Measurements from ENCODE around the gene NACA. TPM values are rescaled to one million over a fixed set of nuclear protein-coding genes. Genes with fewer than 3 reads are reported as not detected.
A peak's percentile ranks its signal among the peaks of the same experiment; 100 is the strongest.

Gene NACA
- total RNA-seq (100 to 1,000 TPM; 575 to 674 TPM), polyA plus RNA-seq (1,000 to 10,000 TPM; 1,517 to 2,977 TPM)
- long read RNA-seq, donor 1, transcript NACA-201 (8 exons, 2,690 nt), result major isoform, 288 of 379 reads
- long read RNA-seq, donor 1, transcript NACA-202 (8 exons, 1,059 nt), result minor isoform, 29 of 379 reads
- long read RNA-seq, donor 1, transcript NACA-204 (8 exons, 802 nt), result minor isoform, 8 of 379 reads
- long read RNA-seq, donor 1, partial matches to known transcripts, result 43 of 379 reads
- long read RNA-seq, donor 1, other reads (novel, unspliced or antisense), result 11 of 379 reads
- long read RNA-seq, donor 2, transcript NACA-202 (8 exons, 1,059 nt), result minor isoform, 14 of 144 reads
- long read RNA-seq, donor 2, transcript NACA-201 (8 exons, 2,690 nt), result major isoform, 104 of 144 reads
- long read RNA-seq, donor 2, partial matches to known transcripts, result 18 of 144 reads
- long read RNA-seq, donor 2, other reads (novel, unspliced or antisense), result 3 of 144 reads

DNA sequence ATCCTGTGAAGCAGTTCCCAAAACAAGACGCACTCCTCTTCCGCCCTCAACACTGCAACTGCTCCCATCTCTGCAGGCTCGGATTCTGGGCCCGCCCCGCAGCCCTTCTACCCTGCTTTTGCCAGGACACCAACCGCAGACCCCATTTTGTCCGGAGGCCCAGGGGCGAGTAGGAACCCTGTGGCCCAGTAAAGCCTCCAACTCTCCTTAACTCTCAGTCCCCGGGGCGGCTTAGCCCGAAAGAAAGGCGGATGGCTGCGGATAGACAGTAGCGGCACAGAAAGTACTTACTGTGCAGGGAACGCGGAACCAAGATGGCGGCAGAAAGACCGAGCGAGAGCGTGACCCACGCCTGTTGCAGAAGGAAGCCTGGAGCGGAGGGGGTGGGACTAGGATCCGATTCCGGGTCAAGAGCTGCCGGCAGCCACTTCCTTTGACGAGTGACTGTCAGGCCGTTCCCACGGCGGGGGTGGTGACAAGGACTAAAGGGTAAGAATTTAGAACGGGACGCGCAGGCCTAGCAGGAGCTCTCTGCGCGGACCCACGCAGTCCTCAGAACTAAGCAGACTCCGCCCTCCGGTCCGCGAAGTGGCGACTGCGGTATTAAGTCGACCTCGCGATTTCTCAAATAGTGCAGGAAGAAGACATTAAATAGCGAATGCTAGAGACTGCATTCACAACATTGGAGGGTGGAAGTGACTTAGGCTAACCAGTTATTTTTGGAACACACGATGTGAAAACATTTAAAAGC is at the start of gene NACA:
Gene NACA, minus strand, starts transcription at position 328 of the 751 bp plus-strand sequence. CDS start 778 bp downstream, outside the sequence.
- Histone ChIP-seq H3K27me3 (ENCODE audit: control insufficient read depth in 1 of 2, insufficient read depth in 2 of 2, low read length in 1 of 2) (no peaks in the 10 kb centered on the region), H3K4me3 (ENCODE audit: low read length in 2 of 2) (peak within 1 kb of the TSS; percentile 80 to 82), H3K36me3 (ENCODE audit: control insufficient read depth in 1 of 2, insufficient read depth in 2 of 2, low read length in 1 of 2) (no peaks in the 10 kb centered on the region), H3K9me3 (ENCODE audit: control insufficient read depth, low read length) (no peaks in the 10 kb centered on the region), H3K4me1 (ENCODE audit: control insufficient read depth in 1 of 2, insufficient read depth in 2 of 2, low read length in 2 of 2) (peaks cover 0 to 6% of the 10 kb centered on the region in 2 donors), H3K27ac (ENCODE audit: low read depth in 1 of 2, low read length in 2 of 2) (peak within 1 kb of the TSS; percentile 69 to 88)
- peak; percentile 97 for ATAC-seq (ENCODE audit: low FRiP score)
- peak; percentile 99 to 100 for DNase-seq
- 0% methylated on average over 46 of the region's 46 CpGs for WGBS, 2 donors
- intact Hi-C loops (cut with DNase I), result loop anchor here (1.0 to 10.0 kb wide), 4 partner anchors 36 to 80 kb away; partner anchors contain the start of genes ATP5F1B (in 2 of the 2) and PTGES3 (in 2 of the 2)

GRCh38 chr12:56773113-56773512 is 48.0 kb upstream of the NACA start:
- intact Hi-C loops (cut with DNase I), result loop anchor here in 1 of 2 donors (5.0 kb wide), 1 partner anchor 204 kb away; no protein-coding TSS in a partner anchor
- WGBS, 2 donors, result 94 to 97% methylated on average over 2 of the region's 2 CpGs
- Histone ChIP-seq H3K27ac (ENCODE audit: low read depth in 1 of 2, low read length in 2 of 2) (no peak overlapping the region), H3K9me3 (ENCODE audit: control insufficient read depth, low read length) (no peaks in the 10 kb centered on the region), H3K4me3 (ENCODE audit: low read length in 2 of 2) (no peak overlapping the region), H3K27me3 (ENCODE audit: control insufficient read depth in 1 of 2, insufficient read depth in 2 of 2, low read length in 1 of 2) (no peaks in the 10 kb centered on the region), H3K36me3 (ENCODE audit: control insufficient read depth in 1 of 2, insufficient read depth in 2 of 2, low read length in 1 of 2) (no peaks in the 10 kb centered on the region), H3K4me1 (ENCODE audit: control insufficient read depth in 1 of 2, insufficient read depth in 2 of 2, low read length in 2 of 2) (no peaks in the 10 kb centered on the region)
- DNase-seq (no peak), ATAC-seq (ENCODE audit: low FRiP score) (no peak)

- WGBS, 2 donors, result 84 to 91% methylated on average over 5 of the region's 5 CpGs
- Histone ChIP-seq H3K4me1 (ENCODE audit: control insufficient read depth in 1 of 2, insufficient read depth in 2 of 2, low read length in 2 of 2) (no peaks in the 10 kb centered on the region), H3K27ac (ENCODE audit: low read depth in 1 of 2, low read length in 2 of 2) (no peak overlapping the region), H3K4me3 (ENCODE audit: low read length in 2 of 2) (no peak overlapping the region), H3K27me3 (ENCODE audit: control insufficient read depth in 1 of 2, insufficient read depth in 2 of 2, low read length in 1 of 2) (no peaks in the 10 kb centered on the region), H3K36me3 (ENCODE audit: control insufficient read depth in 1 of 2, insufficient read depth in 2 of 2, low read length in 1 of 2) (no peaks in the 10 kb centered on the region), H3K9me3 (ENCODE audit: control insufficient read depth, low read length) (no peaks in the 10 kb centered on the region)
- intact Hi-C loops (cut with DNase I), result loop anchor here in 1 of 2 donors (5.0 kb wide), 1 partner anchor 205 kb away; no protein-coding TSS in a partner anchor
- ATAC-seq (ENCODE audit: low FRiP score) (no peak), DNase-seq (no peak)
These were observed 47.5 kb upstream of the NACA start for GRCh38 chr12:56772625-56773024.

DNA sequence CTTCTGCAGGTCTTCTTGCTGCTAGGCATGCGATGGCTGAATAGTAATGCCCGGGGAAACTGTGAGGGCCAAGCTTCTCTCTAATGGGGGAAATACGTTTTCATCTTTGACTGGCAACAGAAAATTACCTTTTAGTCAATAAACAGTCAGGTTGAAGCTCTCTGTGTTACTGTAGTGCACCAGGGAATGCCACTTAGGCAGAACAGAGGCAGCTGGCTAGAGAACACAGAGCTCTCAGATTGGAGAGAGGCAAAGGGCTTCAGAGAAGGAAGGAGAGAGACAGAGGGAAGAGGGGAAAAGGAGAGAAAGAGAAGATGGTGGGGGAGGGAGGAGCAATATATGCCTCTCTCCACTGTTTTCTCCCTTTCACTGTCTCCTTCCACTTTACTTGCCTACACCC is 44.8 kb upstream of the NACA start:
- Histone ChIP-seq H3K36me3 (ENCODE audit: control insufficient read depth in 1 of 2, insufficient read depth in 2 of 2, low read length in 1 of 2) (no peaks in the 10 kb centered on the region), H3K4me1 (ENCODE audit: control insufficient read depth in 1 of 2, insufficient read depth in 2 of 2, low read length in 2 of 2) (no peaks in the 10 kb centered on the region), H3K4me3 (ENCODE audit: low read length in 2 of 2) (no peak overlapping the region), H3K9me3 (ENCODE audit: control insufficient read depth, low read length) (no peaks in the 10 kb centered on the region), H3K27ac (ENCODE audit: low read depth in 1 of 2, low read length in 2 of 2) (no peak overlapping the region), H3K27me3 (ENCODE audit: control insufficient read depth in 1 of 2, insufficient read depth in 2 of 2, low read length in 1 of 2) (no peaks in the 10 kb centered on the region)
- intact Hi-C loops (cut with DNase I), result loop anchor here in 1 of 2 donors (5.0 kb wide), 1 partner anchor 207 kb away; no protein-coding TSS in a partner anchor
- DNase-seq (no peak), ATAC-seq (ENCODE audit: low FRiP score) (no peak)
- 88 to 89% methylated on average over 3 of the region's 3 CpGs for WGBS, 2 donors

DNA sequence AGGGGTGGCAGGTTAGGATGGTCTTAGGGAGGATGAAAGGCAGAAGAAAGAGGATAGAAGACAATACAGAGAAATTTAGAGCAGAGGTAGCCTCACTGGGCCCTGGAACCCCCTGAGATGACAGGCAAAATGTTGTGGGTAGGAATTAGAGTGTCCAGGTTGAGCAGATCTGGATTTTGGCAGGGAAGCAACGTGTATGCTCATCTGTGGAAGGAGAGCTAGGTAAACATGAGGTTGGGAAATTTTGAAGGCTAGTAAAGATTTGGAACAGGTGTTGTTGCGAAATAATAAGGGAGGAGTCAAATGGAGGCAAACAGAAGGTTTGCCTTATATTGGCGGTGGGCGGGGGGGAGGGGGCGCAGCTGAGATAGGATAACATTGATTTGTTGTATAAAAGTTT is 43.3 kb upstream of the NACA start:
- no peak overlapping the region for H3K4me3 ChIP-seq (ENCODE audit: low read length in 2 of 2)
- no peaks in the 10 kb centered on the region for H3K4me1 ChIP-seq (ENCODE audit: control insufficient read depth in 1 of 2, insufficient read depth in 2 of 2, low read length in 2 of 2)
- DNase-seq, result no peak
- no peaks in the 10 kb centered on the region for H3K36me3 ChIP-seq (ENCODE audit: control insufficient read depth in 1 of 2, insufficient read depth in 2 of 2, low read length in 1 of 2)
- intact Hi-C loops (cut with DNase I), result no loop called here
- ATAC-seq (ENCODE audit: low FRiP score), result no peak
- 91 to 92% methylated on average over 5 of the region's 5 CpGs for WGBS, 2 donors
- no peaks in the 10 kb centered on the region for H3K27me3 ChIP-seq (ENCODE audit: control insufficient read depth in 1 of 2, insufficient read depth in 2 of 2, low read length in 1 of 2)
- no peak overlapping the region for H3K27ac ChIP-seq (ENCODE audit: low read depth in 1 of 2, low read length in 2 of 2)
- H3K9me3 ChIP-seq (ENCODE audit: control insufficient read depth, low read length), result no peaks in the 10 kb centered on the region

- Histone ChIP-seq H3K27me3 (ENCODE audit: control insufficient read depth in 1 of 2, insufficient read depth in 2 of 2, low read length in 1 of 2) (no peaks in the 10 kb centered on the region), H3K4me1 (ENCODE audit: control insufficient read depth in 1 of 2, insufficient read depth in 2 of 2, low read length in 2 of 2) (no peaks in the 10 kb centered on the region), H3K9me3 (ENCODE audit: control insufficient read depth, low read length) (no peaks in the 10 kb centered on the region), H3K36me3 (ENCODE audit: control insufficient read depth in 1 of 2, insufficient read depth in 2 of 2, low read length in 1 of 2) (no peaks in the 10 kb centered on the region), H3K27ac (ENCODE audit: low read depth in 1 of 2, low read length in 2 of 2) (no peak overlapping the region), H3K4me3 (ENCODE audit: low read length in 2 of 2) (no peak overlapping the region)
- WGBS, 2 donors, result 83 to 88% methylated on average over 6 of the region's 6 CpGs
- ATAC-seq (ENCODE audit: low FRiP score) (no peak), DNase-seq (no peak)
- intact Hi-C loops (cut with DNase I), result no loop called here
These were observed 41.4 kb upstream of the NACA start for GRCh38 chr12:56766535-56766934.

DNA sequence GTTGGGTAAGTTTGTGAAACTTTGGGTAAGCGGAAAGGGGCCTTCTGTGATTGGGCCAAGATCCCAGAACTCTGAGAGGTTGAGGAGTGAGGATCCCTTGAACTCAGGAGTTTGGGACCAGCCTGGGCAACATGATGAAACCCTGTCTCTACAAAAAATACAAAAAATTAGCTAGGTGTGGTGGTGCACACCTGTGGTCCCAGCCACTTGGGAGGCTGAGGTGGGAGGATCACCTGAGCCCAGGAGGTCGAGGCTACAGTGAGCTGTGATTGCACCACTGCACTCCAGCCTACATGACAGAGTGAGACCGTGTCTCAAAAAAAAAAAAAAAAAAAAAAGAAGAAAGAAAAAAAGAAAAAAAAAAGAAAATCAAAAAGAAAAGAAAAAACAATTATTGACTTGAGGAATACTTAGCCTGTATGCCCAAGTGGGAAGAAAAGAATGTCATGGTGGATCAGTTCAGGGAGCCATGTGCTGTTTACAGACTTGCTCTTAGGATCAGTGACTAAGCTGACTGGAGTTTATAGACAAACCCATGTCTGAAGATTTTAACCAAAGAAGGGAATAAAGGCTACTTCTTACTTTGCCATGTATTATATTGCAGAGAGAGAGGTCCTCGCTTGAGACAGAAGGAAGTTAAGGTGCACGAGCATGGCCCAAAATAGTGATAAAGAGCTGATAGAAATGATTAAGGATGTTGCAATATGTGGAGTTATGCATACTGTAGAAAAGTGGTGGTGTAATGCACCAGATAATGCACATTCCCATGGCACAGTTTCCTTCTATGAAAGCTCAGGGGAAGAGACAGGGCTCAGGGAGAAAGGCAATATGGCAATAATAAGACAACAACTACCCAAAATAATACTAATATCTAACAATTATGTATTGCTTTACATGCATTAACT is 38.9 kb upstream of the NACA start:
- no peak for DNase-seq
- Histone ChIP-seq H3K27ac (ENCODE audit: low read depth in 1 of 2, low read length in 2 of 2) (no peak overlapping the region), H3K4me3 (ENCODE audit: low read length in 2 of 2) (no peak overlapping the region), H3K36me3 (ENCODE audit: control insufficient read depth in 1 of 2, insufficient read depth in 2 of 2, low read length in 1 of 2) (no peaks in the 10 kb centered on the region), H3K27me3 (ENCODE audit: control insufficient read depth in 1 of 2, insufficient read depth in 2 of 2, low read length in 1 of 2) (no peaks in the 10 kb centered on the region), H3K9me3 (ENCODE audit: control insufficient read depth, low read length) (no peaks in the 10 kb centered on the region), H3K4me1 (ENCODE audit: control insufficient read depth in 1 of 2, insufficient read depth in 2 of 2, low read length in 2 of 2) (no peaks in the 10 kb centered on the region)
- WGBS, 2 donors, result 70 to 74% methylated on average over 5 of the region's 5 CpGs
- no peak for ATAC-seq (ENCODE audit: low FRiP score)
- intact Hi-C loops (cut with DNase I), result no loop called here

GRCh38 chr12:56761812-56762211 is 36.7 kb upstream of the NACA start:
- Histone ChIP-seq H3K27ac (ENCODE audit: low read depth in 1 of 2, low read length in 2 of 2) (no peak overlapping the region), H3K9me3 (ENCODE audit: control insufficient read depth, low read length) (peaks cover 2% of the 10 kb centered on the region), H3K4me1 (ENCODE audit: control insufficient read depth in 1 of 2, insufficient read depth in 2 of 2, low read length in 2 of 2) (no peaks in the 10 kb centered on the region), H3K36me3 (ENCODE audit: control insufficient read depth in 1 of 2, insufficient read depth in 2 of 2, low read length in 1 of 2) (no peaks in the 10 kb centered on the region), H3K27me3 (ENCODE audit: control insufficient read depth in 1 of 2, insufficient read depth in 2 of 2, low read length in 1 of 2) (no peaks in the 10 kb centered on the region), H3K4me3 (ENCODE audit: low read length in 2 of 2) (no peak overlapping the region)
- WGBS, 2 donors, result 72% methylated on average over 2 of the region's 2 CpGs
- no peak for DNase-seq
- intact Hi-C loops (cut with DNase I), result no loop called here
- ATAC-seq (ENCODE audit: low FRiP score), result no peak

All from aorta (tissue), 5 donors.